LNCaP clone FGC (cell line): ENCODE data around the gene SLC49A3.

Source experiments
- DNase-seq: peaks from one replicate; pipeline ENCODE4 v3.0.0-alpha.2; 2011; ENCODE audit warnings: low read depth
- H3K4me3 ChIP-seq: 2 replicates; pipeline ENCODE4 v1.5.1; 2011; ENCODE audit warnings: mild to moderate bottlenecking, low read depth, low read length, control low read depth
- CTCF ChIP-seq: IDR thresholded peaks from 2 replicates; pipeline ENCODE4 v1.5.1; 2012; ENCODE audit warnings: mild to moderate bottlenecking; ENCODE audit not compliant: control insufficient read depth, insufficient read depth; ENCODE audit errors: extremely low read depth

SLC49A3 gene

GRCh38 chr4:681736-682451, 7.1 kb downstream of the SLC49A3 start:
- no peak for TF ChIP-seq CTCF
- DNase-seq = peak; percentile 67
- H3K4me3 ChIP-seq = peak overlapping the region; percentile 50

GRCh38 chr4:680928-681645, 7.9 kb downstream of the SLC49A3 start:
- DNase-seq = no peak
- no peak for TF ChIP-seq CTCF
- peak overlapping the region; percentile 40 for H3K4me3 ChIP-seq

GRCh38 chr4:680551-680927, 8.4 kb downstream of the SLC49A3 start:
- no peak for DNase-seq
- TF ChIP-seq CTCF = no peak
- H3K4me3 ChIP-seq = peak overlapping the region; percentile 40

GRCh38 chr4:680091-680490, 8.9 kb downstream of the SLC49A3 start:
- TF ChIP-seq CTCF = no peak
- no peak overlapping the region for H3K4me3 ChIP-seq
- no peak for DNase-seq

GRCh38 chr4:679629-680028, 9.3 kb downstream of the SLC49A3 start:
- TF ChIP-seq CTCF = no peak
- no peak overlapping the region for H3K4me3 ChIP-seq
- DNase-seq = no peak

- no peak for DNase-seq
- H3K4me3 ChIP-seq = no peak overlapping the region
- TF ChIP-seq CTCF = no peak
Measured at GRCh38 chr4:679104-679481, 9.9 kb downstream of the SLC49A3 start.
